Skeletal muscle satellite cell (primary cell): ENCODE measurements around the gene TBC1D16. TPM values are rescaled to one million over a fixed set of nuclear protein-coding genes. Genes with fewer than 3 reads are reported as not detected.

Experiments used
- H3K27me3 ChIP-seq: 2 replicates; pipeline ENCODE4 v1.7.0; 2013; ENCODE audit warnings: low read length; ENCODE audit not compliant: control insufficient read depth, insufficient read depth
- H3K36me3 ChIP-seq: 2 replicates; pipeline ENCODE4 v1.7.0; 2013; ENCODE audit warnings: mild to moderate bottlenecking, control low read depth, low read length; ENCODE audit not compliant: insufficient read depth
- H3K4me1 ChIP-seq: 2 replicates; pipeline ENCODE4 v1.7.0; 2013; ENCODE audit warnings: low read length; ENCODE audit not compliant: control insufficient read depth, insufficient read depth
- H3K4me2 ChIP-seq: 2 replicates; pipeline ENCODE4 v1.7.0; 2013; ENCODE audit warnings: mild to moderate bottlenecking, low read length
- H3K4me3 ChIP-seq: 2 replicates; pipeline ENCODE4 v1.7.0; 2013; ENCODE audit warnings: low read length
- H3K9ac ChIP-seq: 2 replicates; pipeline ENCODE4 v1.7.0; 2013; ENCODE audit warnings: mild to moderate bottlenecking, low read depth, low read length, moderate library complexity
- H3K9me3 ChIP-seq: replicated peaks from 2 replicates; pipeline ENCODE4 v1.7.0; 2013; ENCODE audit warnings: mild to moderate bottlenecking, control low read depth, low read length
- total RNA-seq: library from RNA; depleted of rRNA; stranded (reverse); fragments of >200 nt; gene quantifications from 2 replicates; pipeline ENCODE4 v1.2.3, GENCODE V29; 2012; rRNA removed

Gene TBC1D16, protein sequence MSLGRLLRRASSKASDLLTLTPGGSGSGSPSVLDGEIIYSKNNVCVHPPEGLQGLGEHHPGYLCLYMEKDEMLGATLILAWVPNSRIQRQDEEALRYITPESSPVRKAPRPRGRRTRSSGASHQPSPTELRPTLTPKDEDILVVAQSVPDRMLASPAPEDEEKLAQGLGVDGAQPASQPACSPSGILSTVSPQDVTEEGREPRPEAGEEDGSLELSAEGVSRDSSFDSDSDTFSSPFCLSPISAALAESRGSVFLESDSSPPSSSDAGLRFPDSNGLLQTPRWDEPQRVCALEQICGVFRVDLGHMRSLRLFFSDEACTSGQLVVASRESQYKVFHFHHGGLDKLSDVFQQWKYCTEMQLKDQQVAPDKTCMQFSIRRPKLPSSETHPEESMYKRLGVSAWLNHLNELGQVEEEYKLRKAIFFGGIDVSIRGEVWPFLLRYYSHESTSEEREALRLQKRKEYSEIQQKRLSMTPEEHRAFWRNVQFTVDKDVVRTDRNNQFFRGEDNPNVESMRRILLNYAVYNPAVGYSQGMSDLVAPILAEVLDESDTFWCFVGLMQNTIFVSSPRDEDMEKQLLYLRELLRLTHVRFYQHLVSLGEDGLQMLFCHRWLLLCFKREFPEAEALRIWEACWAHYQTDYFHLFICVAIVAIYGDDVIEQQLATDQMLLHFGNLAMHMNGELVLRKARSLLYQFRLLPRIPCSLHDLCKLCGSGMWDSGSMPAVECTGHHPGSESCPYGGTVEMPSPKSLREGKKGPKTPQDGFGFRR
- 49.1 and 59.3 TPM in 2 replicates for total RNA-seq

DNA sequence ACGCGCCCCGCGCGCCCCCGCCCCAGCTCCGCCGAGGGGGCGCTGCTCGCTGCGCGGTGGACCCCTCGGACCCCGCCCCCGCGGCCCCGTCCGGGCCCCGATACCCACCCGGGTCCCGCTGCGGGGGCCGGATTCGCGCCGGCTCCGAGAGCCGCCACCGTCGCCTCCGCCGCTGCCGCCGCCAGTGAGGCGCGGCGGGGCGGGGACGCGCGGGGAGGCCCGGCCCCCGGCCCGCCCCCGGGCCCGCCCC lies at the start of gene TBC1D16:
Gene TBC1D16, minus strand, starts transcription at position 186 of the 250 bp plus-strand sequence. CDS start 22,325 bp downstream, outside the sequence.
- Histone ChIP-seq H3K36me3 (no peaks in the 10 kb centered on the region), H3K4me3 (peak within 1 kb of the TSS; percentile 96), H3K4me2 (peak within 1 kb of the TSS; percentile 98), H3K4me1 (peaks cover 30% of the 10 kb centered on the region), H3K27me3 (no peaks in the 10 kb centered on the region), H3K9me3 (no peaks in the 10 kb centered on the region), H3K9ac (peak within 1 kb of the TSS; percentile 95)

DNA sequence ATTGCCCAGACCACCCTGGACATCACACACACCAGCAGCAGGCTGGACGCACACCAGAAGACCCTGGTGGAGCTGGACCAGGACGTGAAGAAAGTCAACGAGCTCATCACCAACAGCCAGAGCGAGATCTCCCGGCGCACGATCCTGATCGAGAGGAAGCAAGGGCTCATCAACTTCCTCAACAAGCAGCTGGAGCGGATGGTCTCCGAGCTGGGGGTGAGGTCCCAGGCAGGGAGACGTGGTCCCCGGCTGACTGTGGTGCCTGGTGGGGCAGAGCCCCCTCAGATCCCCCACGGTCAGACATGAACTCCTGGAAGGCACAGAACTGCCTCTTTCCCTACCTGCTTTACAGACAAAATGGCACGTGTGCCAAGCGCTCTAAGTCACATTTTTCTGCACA lies 49.1 kb upstream of the TBC1D16 start:
- Histone ChIP-seq H3K27me3 (peaks cover 16% of the 10 kb centered on the region), H3K9ac (no peak overlapping the region), H3K36me3 (no peaks in the 10 kb centered on the region), H3K4me2 (no peak overlapping the region), H3K4me1 (peaks cover 5% of the 10 kb centered on the region), H3K4me3 (no peak overlapping the region), H3K9me3 (no peaks in the 10 kb centered on the region)

DNA sequence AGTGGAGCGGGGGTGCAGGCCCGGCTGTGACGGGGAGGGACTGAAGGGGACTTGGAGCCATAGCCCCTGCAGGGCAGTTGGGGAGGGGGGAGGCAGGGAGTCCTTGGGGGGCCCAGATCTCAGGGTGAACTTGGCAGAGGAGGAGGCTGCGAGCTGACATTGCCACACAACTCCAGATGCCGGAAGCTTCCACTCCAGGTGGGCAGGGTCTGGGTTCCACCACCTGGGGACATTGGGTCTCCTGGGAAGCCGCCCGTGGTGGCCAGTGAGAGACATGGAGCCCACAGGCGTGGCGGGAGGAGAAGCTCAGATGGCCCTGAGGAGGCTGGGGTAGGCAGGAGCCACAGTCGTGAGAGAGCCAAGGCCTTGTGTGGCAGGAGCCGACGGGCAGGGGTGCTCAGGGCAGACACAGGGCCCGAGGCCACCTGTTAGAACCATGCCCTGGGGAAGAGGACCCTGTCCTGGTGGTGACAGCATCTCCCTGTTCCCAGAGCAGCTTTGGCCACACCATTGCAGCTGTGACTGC lies 47.5 kb upstream of the TBC1D16 start:
- Histone ChIP-seq H3K4me3 (no peak overlapping the region), H3K27me3 (peaks cover 16% of the 10 kb centered on the region), H3K36me3 (no peaks in the 10 kb centered on the region), H3K9me3 (no peaks in the 10 kb centered on the region), H3K4me2 (peak overlapping the region; percentile 81), H3K4me1 (peaks cover 5% of the 10 kb centered on the region), H3K9ac (no peak overlapping the region)

DNA sequence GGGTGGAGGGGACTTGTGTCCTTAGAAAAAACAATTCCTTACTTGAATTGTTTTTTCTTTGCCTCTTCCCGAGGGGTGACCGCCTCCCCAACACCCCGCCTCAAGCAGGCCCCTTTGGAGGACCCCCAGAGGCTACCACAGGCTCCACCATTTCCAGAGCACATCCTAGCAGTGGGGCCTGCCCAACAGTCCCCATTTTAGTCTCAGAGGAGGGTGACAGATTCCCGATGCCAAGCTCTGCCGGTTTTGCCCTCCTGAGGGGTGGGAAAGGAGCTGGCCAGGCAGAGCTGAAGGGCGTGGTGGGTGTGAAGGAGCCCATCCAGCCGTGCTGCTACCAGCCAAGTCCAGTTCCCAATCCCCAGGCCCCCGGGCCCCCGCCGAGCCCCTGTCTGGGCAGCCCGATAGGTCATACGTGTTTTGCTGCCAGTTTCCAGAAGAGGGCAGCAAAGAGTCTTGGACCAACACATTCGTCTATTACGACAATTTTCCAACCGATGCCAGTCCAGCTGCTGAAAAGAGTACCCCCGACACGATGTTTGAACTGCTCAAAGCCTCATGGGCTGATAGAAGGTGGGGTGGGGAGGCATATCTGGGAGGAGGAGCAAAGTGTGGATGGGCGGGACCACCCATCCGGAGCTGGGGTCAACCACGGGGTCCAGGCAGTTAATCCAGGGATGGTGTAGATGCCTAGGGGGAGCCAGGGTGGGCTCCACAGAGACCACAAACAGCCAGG lies 46.9 kb upstream of the TBC1D16 start:
- no peaks in the 10 kb centered on the region for H3K9me3 ChIP-seq
- H3K4me2 ChIP-seq, result peak overlapping the region; percentile 81
- H3K4me1 ChIP-seq, result peaks cover 5% of the 10 kb centered on the region
- H3K9ac ChIP-seq, result peak overlapping the region; percentile 34
- peaks cover 16% of the 10 kb centered on the region for H3K27me3 ChIP-seq
- H3K36me3 ChIP-seq, result no peaks in the 10 kb centered on the region
- peak overlapping the region; percentile 52 for H3K4me3 ChIP-seq

DNA sequence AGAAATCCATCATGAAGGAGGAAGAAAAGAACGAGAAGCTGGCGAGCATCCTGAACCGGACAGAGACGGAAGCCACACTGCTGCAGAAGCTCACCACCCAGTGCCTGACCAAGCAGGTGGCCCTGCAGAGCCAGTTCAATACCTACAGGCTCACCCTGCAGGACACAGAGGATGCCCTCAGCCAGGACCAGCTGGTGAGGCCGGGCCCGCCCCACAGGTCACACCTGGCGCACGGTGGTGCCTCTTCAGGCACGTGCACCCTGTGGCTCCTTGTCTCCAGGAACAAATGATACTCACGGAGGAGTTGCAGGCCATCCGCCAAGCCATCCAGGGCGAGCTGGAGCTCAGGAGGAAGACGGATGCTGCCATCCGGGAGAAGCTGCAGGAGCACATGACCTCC lies 45.9 kb upstream of the TBC1D16 start:
- no peaks in the 10 kb centered on the region for H3K36me3 ChIP-seq
- H3K4me2 ChIP-seq, result no peak overlapping the region
- no peak overlapping the region for H3K4me3 ChIP-seq
- H3K4me1 ChIP-seq, result peaks cover 5% of the 10 kb centered on the region
- H3K9me3 ChIP-seq, result no peaks in the 10 kb centered on the region
- no peak overlapping the region for H3K9ac ChIP-seq
- peaks cover 6% of the 10 kb centered on the region for H3K27me3 ChIP-seq

DNA sequence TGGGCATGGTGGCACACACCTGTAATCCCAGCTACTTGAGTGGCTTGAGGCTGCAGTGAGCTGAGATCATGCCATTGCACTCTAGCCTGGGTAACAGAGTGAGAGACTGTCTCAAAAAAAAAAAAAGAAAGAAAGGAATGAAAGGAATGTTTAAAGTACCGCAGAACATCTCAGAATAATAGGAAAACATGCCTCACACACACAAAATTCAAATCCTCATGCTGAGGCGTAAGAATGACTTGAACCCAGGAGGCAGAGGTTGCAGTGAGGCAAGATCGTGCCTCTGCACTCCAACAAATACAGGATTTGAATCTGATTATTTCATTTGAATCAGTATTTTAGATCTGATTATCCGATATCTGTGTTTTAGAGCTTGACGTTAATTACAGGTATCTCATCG lies 44.4 kb upstream of the TBC1D16 start:
- H3K36me3 ChIP-seq, result no peaks in the 10 kb centered on the region
- H3K4me3 ChIP-seq, result no peak overlapping the region
- no peaks in the 10 kb centered on the region for H3K27me3 ChIP-seq
- no peak overlapping the region for H3K9ac ChIP-seq
- H3K9me3 ChIP-seq, result no peaks in the 10 kb centered on the region
- peaks cover 5% of the 10 kb centered on the region for H3K4me1 ChIP-seq
- H3K4me2 ChIP-seq, result no peak overlapping the region

DNA sequence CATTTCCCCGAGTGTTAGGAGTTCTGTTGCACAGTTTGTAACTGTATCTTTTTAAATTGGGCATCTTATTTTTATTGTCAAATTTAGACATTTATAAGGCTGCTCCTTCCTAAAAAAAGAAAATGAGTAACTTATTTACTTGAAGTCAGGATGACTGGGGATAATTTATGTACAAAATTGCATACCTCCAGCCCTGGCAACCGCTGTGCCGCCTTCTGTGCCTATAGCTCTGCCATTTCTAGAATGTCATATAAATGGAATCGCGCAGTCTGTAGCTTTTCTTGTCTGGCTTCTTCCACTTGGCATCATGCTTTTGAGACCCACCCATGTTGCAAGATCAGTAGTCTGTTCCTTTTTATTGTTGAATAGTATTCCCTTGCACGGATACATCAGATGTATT lies 36.7 kb upstream of the TBC1D16 start:
- Histone ChIP-seq H3K4me3 (no peak overlapping the region), H3K9me3 (no peaks in the 10 kb centered on the region), H3K9ac (no peak overlapping the region), H3K36me3 (no peaks in the 10 kb centered on the region), H3K27me3 (no peaks in the 10 kb centered on the region), H3K4me1 (peaks cover 23% of the 10 kb centered on the region), H3K4me2 (no peak overlapping the region)

DNA sequence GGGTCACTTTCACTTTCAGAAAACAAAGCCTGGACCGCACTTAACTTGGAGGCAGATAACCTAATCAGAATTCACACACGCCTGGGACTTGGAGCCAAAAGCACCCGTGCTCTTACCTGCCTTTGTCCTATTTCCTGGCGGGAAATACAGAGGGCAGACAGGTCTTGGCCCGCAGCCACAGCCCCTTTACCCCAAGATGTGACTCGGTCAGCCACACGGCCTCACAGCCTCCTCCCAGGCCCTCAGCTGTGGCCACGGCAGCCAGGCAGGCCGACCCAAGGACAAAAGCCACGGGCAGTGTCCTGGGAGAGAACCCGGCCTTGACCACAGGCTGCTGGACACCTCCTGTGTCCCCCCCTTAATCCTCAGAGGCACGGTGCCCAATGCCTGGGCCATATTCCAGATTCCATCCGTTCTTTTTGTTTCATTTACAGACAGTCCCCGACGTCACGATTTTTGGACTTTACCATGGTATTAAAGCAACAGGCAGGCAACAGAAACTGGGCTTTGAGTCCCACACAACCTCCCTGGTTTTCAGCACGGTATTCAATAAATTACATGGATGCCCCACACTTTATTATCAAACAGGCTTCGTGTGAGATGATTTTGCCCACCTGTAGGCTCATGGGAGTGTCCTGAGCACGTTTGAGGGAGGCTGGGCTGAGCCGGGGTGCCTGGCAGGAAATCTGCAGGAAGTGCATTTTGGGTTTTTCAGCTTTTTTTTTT lies 35.6 kb upstream of the TBC1D16 start:
- no peaks in the 10 kb centered on the region for H3K9me3 ChIP-seq
- H3K4me1 ChIP-seq, result peaks cover 23% of the 10 kb centered on the region
- H3K36me3 ChIP-seq, result no peaks in the 10 kb centered on the region
- no peaks in the 10 kb centered on the region for H3K27me3 ChIP-seq
- peak overlapping the region; percentile 82 for H3K9ac ChIP-seq
- H3K4me3 ChIP-seq, result peak overlapping the region; percentile 67
- peak overlapping the region; percentile 90 for H3K4me2 ChIP-seq

DNA sequence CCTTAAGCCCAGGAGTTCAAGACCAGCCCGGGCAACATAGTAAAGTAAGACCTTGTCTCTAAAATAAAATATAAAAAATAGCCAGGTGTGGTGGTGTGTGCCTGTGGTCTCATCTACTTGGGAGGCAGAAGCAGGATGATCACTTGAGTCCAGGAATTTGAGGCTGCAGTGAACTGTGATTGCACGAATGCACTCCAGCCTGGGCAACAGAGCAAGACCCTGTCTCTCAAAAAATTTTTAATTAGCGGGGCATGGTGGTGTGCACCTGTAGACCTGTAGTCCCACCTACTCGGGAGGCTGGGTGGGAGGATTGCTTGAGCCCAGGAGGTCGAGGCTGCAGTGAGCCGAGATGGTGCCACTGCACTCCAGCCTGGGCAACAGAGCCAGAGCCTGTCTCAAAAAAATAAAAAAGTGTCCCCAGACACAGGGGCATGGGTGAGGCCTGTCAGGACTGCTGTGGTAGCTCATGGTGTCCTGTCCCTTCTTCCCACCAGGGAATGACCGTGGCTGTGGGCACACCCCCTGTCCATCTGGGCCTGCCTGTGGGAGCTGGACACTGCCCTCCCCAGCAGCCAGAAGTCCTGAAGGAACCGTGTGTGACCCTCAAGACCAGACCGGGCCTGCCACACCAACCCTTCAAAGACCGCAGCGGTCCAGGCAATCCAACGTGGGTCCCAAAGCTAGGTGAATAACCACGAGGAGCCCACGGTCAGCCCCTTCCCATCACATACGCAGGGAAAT lies 34.9 kb upstream of the TBC1D16 start:
- no peaks in the 10 kb centered on the region for H3K9me3 ChIP-seq
- peak overlapping the region; percentile 82 for H3K9ac ChIP-seq
- H3K4me3 ChIP-seq, result peak overlapping the region; percentile 67
- peak overlapping the region; percentile 90 for H3K4me2 ChIP-seq
- H3K4me1 ChIP-seq, result peaks cover 23% of the 10 kb centered on the region
- no peaks in the 10 kb centered on the region for H3K27me3 ChIP-seq
- H3K36me3 ChIP-seq, result no peaks in the 10 kb centered on the region

DNA sequence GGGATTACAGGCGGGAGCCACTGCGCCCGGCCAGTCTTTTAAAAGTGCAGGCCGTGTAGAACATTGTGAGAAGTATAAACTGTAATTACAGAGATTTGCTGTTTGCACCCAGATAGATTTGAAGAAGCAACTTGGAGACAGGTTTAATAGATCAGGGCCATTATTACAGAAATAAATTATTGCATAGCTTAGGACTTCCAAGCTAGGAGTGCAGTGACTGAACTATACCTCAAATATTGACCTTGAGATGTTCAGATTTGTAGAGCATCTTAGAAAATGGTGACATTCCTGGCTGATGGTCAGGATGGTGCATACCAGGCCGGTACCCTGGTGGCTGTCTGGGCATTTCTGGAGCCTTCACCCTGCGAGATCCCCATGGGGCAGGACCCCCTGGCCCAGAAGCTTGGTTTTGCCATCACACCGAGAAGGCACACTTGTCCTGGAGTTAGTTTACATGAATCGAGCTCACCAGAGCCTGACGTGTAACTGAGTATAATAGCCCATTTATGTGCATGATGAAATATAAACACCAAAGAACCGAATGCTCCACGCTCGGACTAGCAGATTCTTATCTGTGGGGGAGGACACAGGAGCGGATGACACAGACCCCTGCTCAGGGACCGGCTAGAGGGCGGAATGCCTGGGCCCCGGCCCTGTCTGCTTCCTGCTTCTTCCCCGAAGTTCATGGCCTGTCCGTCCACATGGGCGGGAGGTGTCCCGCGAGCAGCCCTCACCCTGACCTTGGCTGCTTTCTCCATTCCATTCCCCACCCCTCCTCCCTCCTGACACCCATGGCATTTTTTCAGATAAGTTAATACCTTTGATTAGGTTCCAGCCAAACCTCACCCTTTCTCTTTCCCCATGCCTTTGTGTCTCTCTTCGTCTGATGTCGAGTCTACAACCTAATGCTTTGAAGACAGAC lies 32.9 kb upstream of the TBC1D16 start:
- H3K36me3 ChIP-seq, result no peaks in the 10 kb centered on the region
- H3K27me3 ChIP-seq, result no peaks in the 10 kb centered on the region
- no peaks in the 10 kb centered on the region for H3K9me3 ChIP-seq
- peak overlapping the region; percentile 45 for H3K4me2 ChIP-seq
- no peak overlapping the region for H3K4me3 ChIP-seq
- no peak overlapping the region for H3K9ac ChIP-seq
- H3K4me1 ChIP-seq, result peaks cover 35% of the 10 kb centered on the region
